ENCODE results near the gene ASB13.

- TF ChIP-seq CTCF (IDR thresholded peaks at IDR 0.05) (no peak), EP300 (IDR thresholded peaks at IDR 0.05) (no peak)
Observed at GRCh38 chr10:5683065-5683464, 16.7 kb upstream of the ASB13 start.

Measured in stomach (tissue), 4 donors.